HG02623 (cell line): ENCODE data around the gene PAK6.

Experiments used
- ATAC-seq: cut with Tn5 transposase; IDR thresholded peaks from one replicate; pipeline ENCODE4 v1.9.1; 2021; ENCODE audit warnings: moderate library complexity; ENCODE audit not compliant: unreplicated experiment

PAK6 gene

DNA sequence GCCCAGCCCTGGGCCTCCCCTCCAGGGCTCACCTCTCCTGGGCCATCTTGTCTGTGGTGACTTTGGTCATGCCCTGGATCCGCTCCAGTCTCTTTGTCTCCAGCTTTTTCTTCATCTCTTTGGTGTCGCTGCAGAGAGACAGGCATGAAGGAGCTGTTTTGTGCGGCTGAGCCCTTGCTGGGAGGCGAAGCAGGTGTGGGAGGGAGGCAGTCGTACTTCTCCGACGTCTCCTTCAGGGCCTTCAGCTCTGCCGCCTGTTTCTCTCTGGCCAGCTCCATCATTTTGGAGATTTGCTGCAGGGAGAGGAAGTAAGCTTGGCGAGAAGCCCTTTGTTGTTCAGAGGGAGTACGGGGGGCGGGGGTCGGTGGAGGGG, 51.7 kb downstream of the PAK6 start:
- no peak for ATAC-seq

DNA sequence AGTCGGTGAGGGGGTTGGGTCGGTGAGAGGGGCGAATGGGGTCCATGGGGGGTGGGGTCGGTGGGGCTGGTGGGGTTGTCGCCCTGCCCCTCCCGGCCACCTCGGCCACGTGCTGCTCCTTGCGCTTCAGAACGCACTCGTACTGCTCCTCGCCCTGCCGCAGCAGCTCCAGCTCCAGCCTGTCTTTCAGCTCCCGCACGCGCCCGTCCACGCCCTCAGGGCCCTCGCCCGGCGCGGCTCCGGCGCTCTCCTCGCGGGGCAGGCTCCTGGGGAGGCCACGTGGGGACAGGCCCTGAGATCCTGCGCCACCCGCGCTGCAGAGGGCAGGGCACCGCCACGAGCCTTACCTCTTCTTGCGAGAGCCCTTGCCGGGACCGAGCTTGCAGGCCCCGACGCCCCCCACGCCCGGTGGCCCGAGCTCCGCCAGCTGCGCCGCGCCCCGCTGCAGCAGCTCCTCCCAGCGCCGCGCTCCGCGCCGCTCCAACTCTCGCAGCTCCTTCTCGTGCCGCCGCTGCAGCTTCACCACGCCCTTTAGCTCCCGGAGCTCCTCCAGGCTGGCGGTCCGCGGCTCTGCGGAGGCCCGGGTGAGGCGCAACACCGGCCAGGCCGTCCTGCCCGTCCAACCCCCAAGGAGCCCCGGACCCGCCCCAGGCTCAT, 52.2 kb downstream of the PAK6 start:
- no peak for ATAC-seq

DNA sequence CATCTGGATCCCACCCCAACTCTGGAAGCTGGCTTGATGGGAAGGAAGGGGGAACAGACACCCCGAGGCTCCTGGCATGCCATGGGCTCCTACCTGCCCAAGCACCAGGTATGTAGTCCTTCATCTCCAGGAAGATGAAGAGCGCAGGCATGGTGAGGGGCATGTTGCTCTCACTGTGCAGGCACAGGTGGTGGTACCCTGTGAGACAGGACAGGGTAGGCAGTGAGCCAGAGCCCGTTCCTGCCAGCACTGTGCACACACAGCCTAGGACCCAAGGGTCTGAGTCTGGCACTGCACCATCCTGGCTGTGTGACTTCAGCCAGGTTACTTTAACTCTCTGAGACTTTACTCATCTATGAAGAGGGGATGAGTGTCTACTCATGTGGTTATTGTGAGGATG, 53.4 kb downstream of the PAK6 start:
- ATAC-seq, result no peak

DNA sequence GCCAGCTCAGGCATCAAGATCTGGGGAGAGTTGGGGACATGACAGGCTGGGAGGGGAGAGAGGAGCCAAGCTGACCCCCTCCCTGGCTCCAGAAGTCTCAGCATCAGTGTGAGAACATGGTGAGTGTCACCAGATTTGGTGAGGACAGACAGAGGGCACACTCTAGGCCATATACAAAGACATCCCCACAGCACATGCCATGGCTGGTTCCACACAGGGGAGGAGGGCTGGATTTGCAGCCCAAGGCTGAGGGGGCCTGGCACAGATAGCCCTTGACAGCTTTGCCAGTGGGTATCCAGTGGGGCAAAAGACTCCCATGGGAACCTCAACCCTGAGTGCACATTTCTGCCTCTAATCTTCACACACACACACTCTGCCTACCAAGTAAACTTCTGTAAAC, 54.1 kb downstream of the PAK6 start:
- ATAC-seq, result no peak

DNA sequence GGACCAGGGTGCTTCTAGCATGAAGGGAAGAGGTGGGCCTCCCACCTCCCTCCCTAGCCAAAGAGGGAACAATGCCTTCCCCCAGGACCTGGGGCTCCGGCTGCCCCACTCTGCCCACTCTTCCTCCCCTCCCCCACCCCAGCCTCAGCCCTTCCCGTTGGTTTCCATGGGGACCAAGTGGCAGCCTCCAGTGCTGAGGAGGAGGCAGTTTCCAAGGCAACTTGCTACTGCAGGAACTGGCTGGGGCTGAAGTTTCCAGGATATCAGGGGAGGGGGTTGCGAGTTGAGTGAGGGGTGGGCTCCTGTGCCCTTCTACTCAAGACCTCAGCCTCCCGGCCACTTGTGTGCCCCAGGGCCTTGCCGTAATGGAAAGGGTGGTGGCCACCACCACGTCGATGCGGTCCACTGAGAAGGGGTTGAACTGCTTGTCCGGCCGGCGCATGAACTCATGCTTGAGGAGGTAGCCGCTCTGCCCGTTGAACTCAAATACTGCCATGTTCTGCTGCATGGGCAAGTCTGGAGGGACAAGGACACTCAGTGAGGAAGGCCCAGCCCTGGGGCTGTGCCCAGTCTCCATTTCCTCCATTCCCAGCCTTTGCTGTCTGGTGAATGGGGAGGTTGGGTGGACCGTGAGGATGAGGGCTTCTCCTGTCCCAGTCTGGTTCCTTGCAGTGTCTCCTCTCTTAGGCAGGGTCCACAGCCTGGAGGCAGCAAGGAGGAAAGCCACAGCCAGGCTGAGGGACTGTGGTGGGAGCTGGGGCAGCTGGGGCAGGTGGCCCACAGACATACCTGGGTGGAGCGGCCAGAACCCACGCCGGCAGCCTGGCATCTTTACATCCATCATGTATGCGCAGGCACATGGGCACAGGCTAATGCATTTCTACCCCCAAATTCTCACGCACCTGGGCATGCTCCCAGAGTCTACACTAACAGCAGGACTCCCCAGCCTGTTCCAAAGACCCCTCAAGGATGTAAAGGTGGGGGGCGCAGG, 55.3 kb downstream of the PAK6 start:
- no peak for ATAC-seq

DNA sequence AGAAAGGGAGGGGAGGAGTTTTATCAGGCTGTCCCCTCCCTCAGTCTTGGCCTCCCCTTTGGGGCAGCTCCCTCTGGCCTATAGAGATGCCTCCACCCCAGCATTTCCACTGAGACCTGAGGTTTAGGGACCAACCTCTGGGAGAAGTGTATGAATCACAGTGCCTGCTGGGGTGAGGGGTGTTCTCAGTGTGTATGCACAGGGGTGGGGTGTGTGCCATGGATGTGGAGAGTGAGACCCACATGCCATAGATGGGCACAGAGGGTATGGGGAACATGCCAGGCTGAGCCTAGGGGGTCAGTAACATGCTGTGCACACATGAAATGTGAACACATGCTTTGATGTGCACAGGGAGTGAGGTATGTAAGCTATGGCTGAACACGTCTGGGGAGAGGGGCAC, 56.4 kb downstream of the PAK6 start:
- ATAC-seq, result no peak

DNA sequence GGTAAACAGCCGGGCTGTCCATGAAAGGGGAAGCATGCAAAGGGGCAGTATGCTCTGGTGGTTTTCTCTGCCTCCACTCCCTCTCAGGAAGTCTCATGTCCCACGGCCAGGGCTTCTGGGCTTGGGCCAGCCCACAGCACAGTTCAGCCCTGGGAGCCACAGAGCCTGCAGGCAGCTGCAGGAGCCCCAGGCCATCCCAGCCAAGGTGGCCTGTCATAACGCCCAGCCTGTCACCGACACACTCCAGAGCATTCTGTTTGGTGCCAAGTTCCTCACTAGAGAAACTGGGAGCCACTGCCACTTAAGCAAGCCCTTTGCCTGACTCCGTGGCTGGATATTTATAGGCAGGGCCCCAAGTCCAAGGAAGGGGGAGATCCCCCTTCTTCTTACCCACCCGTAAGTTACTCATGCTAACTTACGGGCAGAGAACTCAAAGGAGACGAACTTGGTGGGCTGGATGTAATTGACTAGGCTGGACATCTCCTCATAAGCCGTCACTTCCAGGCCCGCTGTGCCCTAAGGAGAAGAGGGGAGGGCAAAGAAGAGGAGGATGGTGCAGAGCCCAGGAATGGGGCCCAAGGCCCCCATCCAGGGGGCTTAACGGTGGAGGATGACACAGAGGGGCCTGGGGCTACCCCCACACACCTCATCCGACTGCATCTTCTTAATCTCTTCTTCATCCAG, 57.2 kb downstream of the PAK6 start:
- ATAC-seq, result no peak

DNA sequence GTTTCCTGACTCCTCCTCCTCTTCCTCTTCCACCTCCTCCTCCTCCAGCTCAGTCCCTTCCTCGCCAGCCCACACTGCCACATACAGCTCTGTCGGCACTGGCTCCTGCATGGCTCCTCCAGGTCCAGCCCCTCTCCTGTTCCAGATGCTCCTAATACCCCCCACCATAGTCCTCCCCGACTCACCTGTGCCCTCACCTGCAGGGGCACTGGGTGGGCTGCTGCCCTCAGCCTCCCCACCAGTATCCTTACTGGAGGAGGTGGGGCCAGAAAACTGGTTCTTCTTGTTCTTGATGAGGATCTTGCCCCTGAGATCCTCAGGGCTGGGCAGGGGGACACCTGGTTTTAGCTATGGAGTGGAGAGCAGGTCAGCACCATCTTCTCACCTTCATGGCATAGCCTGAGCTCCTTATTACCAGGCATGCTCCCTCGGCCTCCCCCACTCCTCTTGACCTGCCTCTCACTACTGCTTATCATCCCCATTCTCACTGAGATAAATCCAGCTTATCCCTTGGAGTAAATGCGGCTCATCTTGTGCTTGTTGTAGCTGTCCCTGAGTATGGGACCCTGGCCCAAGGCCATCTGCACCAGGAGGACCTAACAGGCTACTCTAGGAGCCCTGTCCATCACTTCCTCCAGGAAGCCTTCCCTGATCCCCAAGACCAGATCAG, 57.8 kb downstream of the PAK6 start:
- no peak for ATAC-seq

DNA sequence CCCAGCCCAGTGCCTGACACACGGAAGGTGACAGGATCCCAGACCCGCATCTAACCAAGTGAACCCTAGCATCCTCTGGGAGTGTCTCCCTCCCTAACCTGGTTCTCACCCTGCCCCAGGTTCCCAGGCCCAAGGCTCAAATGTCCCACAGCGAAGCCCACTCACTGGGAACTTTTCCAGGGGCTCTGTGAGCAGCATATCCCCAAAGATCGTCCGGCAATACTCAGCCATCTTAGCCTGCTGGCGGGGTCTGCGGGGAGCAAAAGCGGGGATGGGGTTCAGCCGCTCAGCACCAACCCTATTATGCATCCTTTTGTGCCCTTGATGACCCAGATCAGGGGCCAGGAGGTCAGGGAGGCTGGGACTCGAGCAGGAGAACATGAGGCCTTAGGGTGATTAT, 58.5 kb downstream of the PAK6 start:
- ATAC-seq, result no peak

DNA sequence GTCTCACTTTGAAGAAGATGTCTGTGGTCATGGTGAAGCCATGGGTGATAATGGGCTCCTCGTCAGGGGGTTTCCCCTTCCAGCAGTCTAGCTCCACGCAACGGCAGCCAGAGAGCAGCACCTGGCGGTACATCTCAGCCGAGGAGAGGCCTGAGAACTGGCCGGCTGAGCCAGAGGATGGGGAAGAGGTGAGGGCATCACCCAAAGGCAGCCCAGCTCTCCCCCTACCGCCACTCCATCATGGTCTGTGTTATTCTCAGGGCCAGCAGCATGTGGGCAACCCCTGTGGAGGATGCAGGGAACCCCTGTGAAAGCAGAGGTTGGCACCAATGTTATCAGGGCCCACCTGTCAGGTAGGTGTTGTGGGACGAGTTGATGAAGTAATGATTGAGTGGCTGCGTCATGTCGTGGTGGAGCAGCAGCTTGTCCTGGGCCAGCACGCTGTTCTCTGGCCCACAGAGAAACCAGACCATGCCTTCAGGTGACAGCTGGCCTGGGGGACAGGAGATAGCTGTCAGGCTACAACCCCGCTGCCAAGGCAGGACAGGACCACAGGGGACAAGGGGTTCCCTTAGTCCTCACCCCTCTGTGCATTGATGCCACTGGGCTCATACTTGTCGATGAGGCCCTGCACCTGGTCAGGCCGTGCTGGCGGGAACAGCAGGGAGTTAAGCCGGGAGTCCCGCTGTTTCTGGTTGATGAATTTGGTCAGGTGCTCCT, 59.5 kb downstream of the PAK6 start:
- no peak for ATAC-seq

DNA sequence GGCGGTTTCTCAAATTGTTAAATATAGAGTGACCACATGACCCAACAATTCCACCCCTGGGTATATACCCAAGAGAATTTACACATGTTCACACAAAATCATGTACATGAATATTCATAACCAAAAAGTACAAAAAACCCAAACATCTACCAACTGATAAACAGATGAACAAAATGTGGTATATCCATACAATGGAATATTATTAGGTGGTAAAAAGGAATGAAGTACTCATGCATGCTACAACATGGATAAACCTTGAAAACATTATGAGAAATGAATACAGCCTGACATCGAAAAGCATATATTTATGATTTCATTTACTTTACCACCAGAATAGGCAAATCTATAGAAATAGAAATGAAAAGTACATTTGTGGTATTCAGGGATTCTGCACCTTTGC, 61.5 kb downstream of the PAK6 start:
- ATAC-seq, result no peak

DNA sequence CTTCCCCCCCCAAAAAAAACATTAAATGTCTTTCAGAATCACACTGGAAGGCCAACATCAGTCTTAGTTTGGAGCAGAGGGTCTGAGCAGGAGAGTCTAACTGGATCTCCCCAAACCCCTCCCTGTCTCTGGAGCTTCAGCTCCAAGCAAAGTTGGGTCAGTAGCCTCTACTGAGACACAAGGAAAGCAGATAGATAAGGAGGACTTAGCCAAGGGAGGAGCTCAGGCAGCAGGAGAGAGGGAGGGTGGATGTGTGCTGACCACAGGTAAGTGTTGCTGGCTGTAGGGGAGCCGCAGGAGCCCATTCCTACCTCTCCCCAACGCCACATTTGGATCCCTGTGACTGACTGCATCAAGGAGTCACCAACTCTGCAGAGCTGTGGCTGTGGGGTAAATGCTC, 61.9 kb downstream of the PAK6 start:
- no peak for ATAC-seq

DNA sequence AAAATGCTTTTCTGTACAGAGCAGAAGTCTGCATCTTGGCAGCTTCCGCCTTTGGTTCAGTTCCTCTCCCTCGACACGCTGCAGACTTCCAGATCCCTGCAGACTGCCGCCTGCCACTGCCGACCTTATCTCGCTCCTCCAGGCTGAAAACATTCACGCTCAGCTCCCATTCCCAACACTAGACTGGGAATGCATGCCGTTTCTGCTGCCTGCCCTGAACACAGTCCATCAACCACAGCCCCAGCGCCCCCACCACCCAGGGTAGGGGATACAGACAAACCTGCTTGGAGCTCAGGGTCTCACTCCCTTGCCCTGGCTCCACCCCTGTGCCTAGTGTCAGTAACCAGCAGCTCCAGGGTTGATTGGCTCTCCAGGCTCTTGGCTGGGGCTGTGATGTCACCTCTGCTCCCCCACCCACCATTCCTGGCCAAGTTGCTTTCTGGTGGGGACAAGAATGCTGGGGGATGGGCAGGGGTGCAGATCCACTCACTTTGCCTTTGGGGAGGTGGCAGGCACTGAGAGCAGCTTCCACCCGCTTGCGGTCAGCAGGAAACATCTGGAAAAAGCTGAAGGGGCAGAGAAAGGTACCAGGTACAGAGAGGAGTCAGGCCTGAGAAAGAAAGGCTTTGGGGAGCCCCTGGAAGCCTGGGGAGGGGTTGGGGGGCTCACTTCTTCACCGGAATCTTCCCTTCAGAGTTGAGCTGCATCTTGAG, 62.8 kb downstream of the PAK6 start:
- no peak for ATAC-seq

DNA sequence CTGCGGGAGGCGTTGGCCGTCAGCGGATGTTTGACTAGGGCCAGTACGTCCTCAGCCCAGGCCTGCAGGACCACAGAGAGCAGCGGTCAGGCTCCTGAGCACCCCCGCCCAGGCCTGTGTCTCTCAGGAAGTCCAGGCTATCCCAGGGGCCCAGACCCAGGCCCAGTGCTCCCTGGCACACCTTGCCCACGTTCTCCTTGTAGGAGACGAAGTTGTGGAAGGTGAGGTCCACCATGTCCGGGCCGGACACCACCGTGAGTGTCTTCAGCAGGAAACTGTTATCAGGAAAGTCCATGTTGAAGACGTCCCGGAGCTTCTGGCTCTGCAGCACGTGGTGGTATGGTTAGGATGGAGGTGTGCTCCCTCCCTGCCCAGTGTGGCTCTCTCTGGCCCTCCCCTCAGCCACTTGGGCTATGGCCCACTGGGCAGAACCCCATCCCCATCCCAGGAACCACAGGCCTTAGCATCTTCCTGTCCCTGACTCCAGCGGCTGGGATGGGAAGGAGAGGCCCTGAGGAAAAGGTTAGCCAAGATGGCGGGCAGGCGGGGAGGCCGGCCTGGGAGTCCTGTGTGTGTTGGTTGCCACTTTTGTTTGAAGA, 63.5 kb downstream of the PAK6 start:
- no peak for ATAC-seq

DNA sequence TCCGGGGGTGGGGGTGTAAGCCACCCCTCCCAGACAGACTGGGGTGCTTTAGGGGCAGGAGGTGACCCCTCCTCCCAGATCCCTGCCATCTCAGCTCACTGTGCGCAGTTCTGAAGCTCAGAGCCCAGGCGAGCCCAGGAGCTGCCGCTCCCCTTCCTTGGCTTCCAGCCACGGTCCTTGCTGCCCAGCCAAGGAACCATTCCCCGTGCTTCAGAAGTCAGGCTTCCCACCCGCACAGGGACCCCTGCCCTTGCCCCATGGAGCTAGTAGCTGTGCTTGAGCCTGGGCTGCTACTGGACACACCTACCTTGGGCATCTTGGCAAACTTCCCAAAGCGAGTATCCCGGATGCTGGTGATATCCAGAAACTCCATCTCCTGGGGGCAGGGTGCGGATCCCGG, 64.1 kb downstream of the PAK6 start:
- no peak for ATAC-seq

DNA sequence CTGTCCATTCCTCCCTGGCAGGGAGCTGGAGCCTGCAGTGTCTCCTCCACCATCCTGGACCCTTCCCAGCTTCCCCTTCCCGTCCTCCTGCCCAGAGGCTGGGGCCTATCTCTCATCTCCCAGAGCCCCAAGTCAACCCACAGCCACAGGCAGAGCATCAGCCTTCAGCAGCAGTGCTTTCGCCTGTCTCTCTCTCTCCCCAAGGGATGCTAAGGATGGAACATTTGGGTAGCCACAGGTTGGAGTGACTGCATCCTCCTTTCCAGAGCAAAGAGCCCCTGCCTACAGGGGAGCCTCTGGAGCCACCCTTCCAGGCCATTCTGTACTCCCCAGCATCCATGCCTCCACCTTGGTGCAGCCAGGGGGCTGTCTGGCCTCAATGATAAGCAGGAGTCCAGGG, 64.7 kb downstream of the PAK6 start:
- ATAC-seq, result no peak

DNA sequence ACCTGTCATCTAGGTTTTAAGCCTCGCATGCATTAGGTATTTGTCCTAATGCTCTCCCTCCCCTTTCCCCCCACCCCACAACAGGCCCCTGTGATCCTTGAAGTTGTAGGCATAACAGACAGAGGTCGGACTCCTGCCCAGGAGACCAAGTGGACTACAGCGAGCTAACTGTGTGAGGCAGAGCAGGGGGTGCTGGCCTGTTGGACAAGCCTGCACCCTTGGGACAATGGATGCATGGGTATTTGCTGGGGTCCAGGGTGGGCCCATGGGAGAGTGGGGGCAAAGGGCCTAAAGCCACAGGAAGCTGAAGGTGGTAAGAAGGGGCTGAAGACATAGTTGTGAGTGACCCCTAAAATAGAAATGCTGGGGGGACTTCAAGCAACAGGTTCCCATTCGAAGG, 66.4 kb downstream of the PAK6 start:
- no peak for ATAC-seq

DNA sequence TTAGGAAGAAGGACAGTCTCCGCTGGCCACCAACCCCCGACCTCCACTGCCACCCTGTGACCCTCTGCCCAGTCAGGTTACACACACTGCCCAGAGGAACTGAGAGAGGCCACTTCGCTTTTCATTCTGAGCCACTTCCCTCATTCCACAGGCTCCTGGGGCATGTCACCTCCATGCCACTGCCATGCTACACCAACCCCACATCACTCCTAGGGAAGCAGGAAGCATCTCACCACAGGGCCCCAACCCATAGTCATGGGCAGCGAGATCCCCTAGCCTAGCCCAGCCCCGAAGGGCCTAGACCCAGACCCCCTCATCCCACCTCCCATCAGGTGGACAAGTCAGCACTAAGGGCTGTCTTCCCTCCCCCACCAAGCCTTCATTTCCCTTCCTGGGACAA, 67.5 kb downstream of the PAK6 start:
- ATAC-seq, result no peak

DNA sequence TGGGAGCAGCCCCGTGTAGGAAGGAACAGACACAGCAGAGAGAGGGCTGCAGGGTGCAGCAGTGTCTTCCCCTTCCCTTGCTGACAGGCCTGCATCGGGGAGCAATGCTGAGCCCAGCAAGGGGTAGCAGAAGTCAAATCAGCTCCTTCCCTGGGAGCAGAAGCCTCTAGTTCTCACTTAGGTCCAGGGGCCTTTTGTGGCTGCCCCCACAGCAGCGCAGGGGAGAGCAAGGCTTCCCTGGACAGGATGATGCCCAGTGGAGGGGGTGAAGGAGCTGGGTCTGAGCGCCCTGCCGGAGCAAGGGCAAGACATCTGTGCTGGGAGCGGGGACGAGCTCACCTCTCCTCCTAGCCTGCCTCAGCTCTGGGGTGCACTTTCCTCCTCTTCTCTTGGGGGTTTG, 68.0 kb downstream of the PAK6 start:
- no peak for ATAC-seq
